Adrenal gland (tissue), 12 donors: ENCODE data around the gene KCNAB1. TPM values are rescaled to one million over a fixed set of nuclear protein-coding genes. Genes with fewer than 3 reads are reported as not detected.
"Not testable (repeated sequence)": the region's sequence is repeated elsewhere in the genome, so short reads cannot be mapped to it uniquely, and the experiment has no call there.

Source experiments
- DNase-seq, 7 donors: peaks; one replicate each; pipeline ENCODE4 v3.0.0-alpha.2; 2019 to 2020
- H3K27ac ChIP-seq, 5 donors: fragments of 200-600 bp; sonication (generic) in 4 of 5; 1 replicate in 3 of 5; 2 replicates in 2 of 5; pipeline versions ENCODE4 v1.5.1 to v1.8.0; 2016 to 2020; ENCODE audit warnings: mild to moderate bottlenecking in 1 of 5
- H3K27me3 ChIP-seq: fragments of 200-600 bp; 2 replicates; pipeline ENCODE4 v1.8.0; 2021
- H3K36me3 ChIP-seq, 2 donors: fragments of 200-600 bp; replicated peaks in 1 of 2; 1 replicate in 1 of 2; 2 replicates in 1 of 2; pipeline versions ENCODE4 v1.5.1 to v1.8.0; 2018 to 2022
- H3K4me1 ChIP-seq, 2 donors: fragments of 200-600 bp; replicated peaks in 1 of 2; 1 replicate in 1 of 2; 2 replicates in 1 of 2; pipeline versions ENCODE4 v1.5.1 to v1.8.0; 2018 to 2021
- H3K4me3 ChIP-seq, 4 donors: fragments of 200-600 bp; sonication (generic) in 3 of 4; one replicate each; pipeline ENCODE4 v1.5.1; 2016 to 2018
- H3K9me3 ChIP-seq, 3 donors: fragments of 200-600 bp; sonication (generic) in 1 of 3; replicated peaks in 1 of 3; 1 replicate in 2 of 3; 2 replicates in 1 of 3; pipeline versions ENCODE4 v1.5.1 to v1.8.0; 2016 to 2021
- CTCF ChIP-seq, 6 experiments: fragments of 450-650 bp in 4 of 6; fragments of 200-600 bp in 2 of 6; sonication (generic) in 1 of 6; IDR thresholded peaks; 1 replicate in 5 of 6; 2 replicates in 1 of 6; pipeline versions ENCODE4 v1.5.1 to v1.8.0; 2016 to 2021; ENCODE audit warnings: antibody characterized with exemption in 6 of 6, mild to moderate bottlenecking in 2 of 6, moderate library complexity in 1 of 6
- POLR2A ChIP-seq, 2 donors: fragments of 450-650 bp; IDR thresholded peaks; one replicate each; pipeline ENCODE4 v1.6.1; 2017; ENCODE audit warnings: antibody characterized with exemption in 2 of 2, mild to moderate bottlenecking in 2 of 2, moderate library complexity in 1 of 2
- WGBS, 4 donors: extraction: QIAGEN DNeasy Blood & Tissue Kit in 2 of 4; methylation state at CpG; one replicate each; pipeline versions ENCODE4 v1.1.5 to v1.1.7; 2013 to 2017; 5-methylcytosine and 5-hydroxymethylcytosine counted together
- intact Hi-C, 2 donors: fragments of 100-400 bp; cut with DNase I; formaldehyde crosslinking; loops; one replicate each; pipeline versions ENCODE4 v1.14.1 to v1.15.0; 2022 to 2023
- polyA plus RNA-seq, 3 donors: library from polyadenylated mRNA; stranded (reverse); fragments of 200-250 nt in 2 of 3; fragments of 350-450 nt in 1 of 3; fragmentation: Illumina TruSeq in 1 of 3; extraction: RNeasy Lipid Tissue Mini Kit (QIAGEN cat#74804) in 1 of 3; gene quantifications; one replicate each; pipeline ENCODE4 v1.2.3, GENCODE V29; 2013 to 2014
- total RNA-seq, 9 donors: library from RNA; depleted of rRNA in 4 of 9; stranded (reverse); fragments of >200 nt in 4 of 9; fragments of 120-200 nt in 1 of 9; fragmentation: NEBNext Ultra II Directional in 1 of 9; extraction: Animal tissue kit (Norgen Biotek cat#: 25700) in 1 of 9; gene quantifications; one replicate each; pipeline versions ENCODE4 v1.1.0 to v1.2.4, GENCODE V29; 2013 to 2023
- donor health status: healthy with polysubstance abuse.
- donor health status: Bipolar disorder and iron deficiency.
- donor health status: DM: yes; HTN: yes; CAD: no.
- donor health status: DM: no; HTN: no; CAD: no.
- donor health status: DM: no; HTN: no; CAD: no.
- donor health status: DM: yes; HTN: yes; CAD: no.

Gene KCNAB1
- total and polyA plus RNA-seq, 12 donors, result 0.36 to 5.0 (median 1.5) TPM

GRCh38 chr3:156218353-156218744 lies 98.0 kb downstream of the KCNAB1 start:
- no peak for DNase-seq
- 74 to 84% (median 79%) methylated on average over 3 of the region's 3 CpGs for WGBS, 4 donors
- no peak for TF ChIP-seq POLR2A (IDR thresholded peaks at IDR 0.05)
- TF ChIP-seq CTCF (IDR thresholded peaks at IDR 0.05), result no peak
- H3K27me3 ChIP-seq, result no peaks in the 10 kb centered on the region
- no peak overlapping the region for H3K27ac ChIP-seq
- H3K9me3 ChIP-seq, result no peaks in the 10 kb centered on the region
- no peaks in the 10 kb centered on the region for H3K4me1 ChIP-seq
- intact Hi-C loops, result no loop called here
- no peak overlapping the region for H3K4me3 ChIP-seq
- no peaks in the 10 kb centered on the region for H3K36me3 ChIP-seq

GRCh38 chr3:156222381-156222780 lies 102.0 kb downstream of the KCNAB1 start:
- H3K27me3 ChIP-seq, H3K27ac ChIP-seq, H3K9me3 ChIP-seq, intact Hi-C loops, H3K4me1 ChIP-seq, H3K4me3 ChIP-seq, DNase-seq, H3K36me3 ChIP-seq: not testable (repeated sequence)

GRCh38 chr3:156224046-156224445 lies 103.7 kb downstream of the KCNAB1 start:
- intact Hi-C loops, result not testable (repeated sequence)

GRCh38 chr3:156226676-156227420 lies 106.5 kb downstream of the KCNAB1 start:
- Histone ChIP-seq H3K9me3 (no peaks in the 10 kb centered on the region), H3K4me1 (no peaks in the 10 kb centered on the region), H3K4me3 (no peak overlapping the region), H3K27ac (no peak overlapping the region), H3K27me3 (no peaks in the 10 kb centered on the region), H3K36me3 (no peaks in the 10 kb centered on the region)
- intact Hi-C loops, result no loop called here
- WGBS, 4 donors, result 69 to 77% (median 76%) methylated on average over 6 of the region's 6 CpGs
- no peak for TF ChIP-seq POLR2A (IDR thresholded peaks at IDR 0.05)
- TF ChIP-seq CTCF (IDR thresholded peaks at IDR 0.05), result no peak
- DNase-seq, result no peak

More at GRCh38 chr3:156224046-156224445, 103.7 kb downstream of the KCNAB1 start:
- H3K4me3 ChIP-seq, H3K27ac ChIP-seq, H3K9me3 ChIP-seq, H3K27me3 ChIP-seq, H3K4me1 ChIP-seq, H3K36me3 ChIP-seq, DNase-seq: not testable (repeated sequence)
- 83 to 100% (median 91%) methylated on average over 1 to 23 of the region's 23 CpGs for WGBS, 4 donors

- H3K27me3 ChIP-seq, result no peaks in the 10 kb centered on the region
- intact Hi-C loops, result no loop called here
- no peak overlapping the region for H3K4me3 ChIP-seq
- TF ChIP-seq CTCF (IDR thresholded peaks at IDR 0.05) (no peak), POLR2A (IDR thresholded peaks at IDR 0.05) (no peak)
- DNase-seq, result no peak
- H3K9me3 ChIP-seq, result no peaks in the 10 kb centered on the region
- WGBS, 4 donors, result 70 to 76% (median 73%) methylated on average over 6 of the region's 6 CpGs
- no peaks in the 10 kb centered on the region for H3K4me1 ChIP-seq
- no peak overlapping the region for H3K27ac ChIP-seq
- H3K36me3 ChIP-seq, result no peaks in the 10 kb centered on the region
Measured at GRCh38 chr3:156227704-156228103, 107.3 kb downstream of the KCNAB1 start.
